ENCODE measurements around the gene APOBEC3G.
"Not testable (repeated sequence)": the region's sequence is repeated elsewhere in the genome, so short reads cannot be mapped to it uniquely, and the experiment has no call there.

The APOBEC3G gene

DNA sequence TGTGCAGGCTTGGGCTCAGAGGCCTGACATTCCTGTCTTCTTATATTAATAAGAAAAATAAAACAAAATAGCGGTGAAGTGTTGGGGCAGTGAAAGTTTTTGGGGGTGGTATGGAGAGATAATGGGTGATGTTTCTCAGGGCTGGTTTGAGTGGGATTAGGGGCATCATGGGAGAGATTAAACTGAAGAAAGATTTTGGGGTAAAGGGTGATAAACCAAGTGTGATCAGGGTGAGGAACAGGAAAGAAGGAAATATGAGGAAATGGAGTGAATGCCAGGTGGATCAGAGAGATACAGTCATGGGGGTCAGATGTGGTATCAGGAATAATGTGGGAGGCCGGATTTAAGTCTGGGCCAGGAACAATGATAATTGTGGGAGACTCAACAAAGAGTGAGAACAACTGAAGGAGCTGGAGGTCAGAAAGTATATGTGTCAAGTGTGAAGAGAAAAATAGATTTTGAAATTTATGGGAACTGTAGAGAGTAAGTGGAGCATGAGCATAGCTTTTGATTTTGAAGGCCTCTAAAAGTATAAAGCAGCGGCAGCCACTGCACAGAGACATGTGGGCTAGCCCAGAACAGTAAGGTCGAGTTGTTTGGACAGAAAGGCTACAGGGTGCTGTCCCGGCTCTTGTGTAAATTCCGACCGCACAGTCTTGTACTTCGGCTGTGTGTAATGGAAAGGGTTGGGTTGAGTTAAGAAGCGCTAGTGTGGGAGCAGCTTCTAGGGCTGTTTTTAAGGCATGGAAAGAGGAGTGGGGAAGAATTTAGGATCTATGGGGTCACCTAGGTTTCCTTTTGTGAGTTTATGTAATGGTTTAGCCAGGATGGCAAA, 10.4 kb upstream of the APOBEC3G start:
- DNase-seq (ENCODE audit: low read depth in 2 of 2), result not testable (repeated sequence)

GRCh38 chr22:39068033-39068785, 8.9 kb upstream of the APOBEC3G start:
- DNase-seq (ENCODE audit: low read depth in 2 of 2), result no peak

DNA sequence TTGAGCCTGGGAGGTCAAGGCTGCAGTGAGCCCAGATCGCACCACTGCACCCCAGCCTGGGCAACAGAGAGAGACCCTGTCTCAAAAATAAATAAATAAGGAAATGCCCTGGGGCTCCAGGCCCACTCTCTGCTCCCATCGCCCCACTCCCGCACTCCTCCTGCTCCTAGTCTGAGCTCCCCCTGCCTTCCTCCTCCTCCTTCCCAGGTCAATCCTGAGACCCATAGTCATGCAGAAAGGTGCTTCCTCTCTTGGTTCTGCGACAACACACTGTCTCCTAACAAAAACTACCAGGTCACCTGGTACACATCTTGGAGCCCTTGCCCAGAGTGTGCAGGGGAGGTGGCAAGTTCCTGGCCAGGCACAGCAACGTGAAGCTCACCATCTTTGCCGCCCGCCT, 6.9 kb upstream of the APOBEC3G start:
- DNase-seq (ENCODE audit: low read depth in 2 of 2), result no peak

- DNase-seq (ENCODE audit: low read depth in 2 of 2), result not testable (repeated sequence)
Observed at GRCh38 chr22:39072581-39072981, 4.5 kb upstream of the APOBEC3G start.

GRCh38 chr22:39073981-39074380, 3.1 kb upstream of the APOBEC3G start:
- DNase-seq (ENCODE audit: low read depth in 2 of 2), result no peak

DNA sequence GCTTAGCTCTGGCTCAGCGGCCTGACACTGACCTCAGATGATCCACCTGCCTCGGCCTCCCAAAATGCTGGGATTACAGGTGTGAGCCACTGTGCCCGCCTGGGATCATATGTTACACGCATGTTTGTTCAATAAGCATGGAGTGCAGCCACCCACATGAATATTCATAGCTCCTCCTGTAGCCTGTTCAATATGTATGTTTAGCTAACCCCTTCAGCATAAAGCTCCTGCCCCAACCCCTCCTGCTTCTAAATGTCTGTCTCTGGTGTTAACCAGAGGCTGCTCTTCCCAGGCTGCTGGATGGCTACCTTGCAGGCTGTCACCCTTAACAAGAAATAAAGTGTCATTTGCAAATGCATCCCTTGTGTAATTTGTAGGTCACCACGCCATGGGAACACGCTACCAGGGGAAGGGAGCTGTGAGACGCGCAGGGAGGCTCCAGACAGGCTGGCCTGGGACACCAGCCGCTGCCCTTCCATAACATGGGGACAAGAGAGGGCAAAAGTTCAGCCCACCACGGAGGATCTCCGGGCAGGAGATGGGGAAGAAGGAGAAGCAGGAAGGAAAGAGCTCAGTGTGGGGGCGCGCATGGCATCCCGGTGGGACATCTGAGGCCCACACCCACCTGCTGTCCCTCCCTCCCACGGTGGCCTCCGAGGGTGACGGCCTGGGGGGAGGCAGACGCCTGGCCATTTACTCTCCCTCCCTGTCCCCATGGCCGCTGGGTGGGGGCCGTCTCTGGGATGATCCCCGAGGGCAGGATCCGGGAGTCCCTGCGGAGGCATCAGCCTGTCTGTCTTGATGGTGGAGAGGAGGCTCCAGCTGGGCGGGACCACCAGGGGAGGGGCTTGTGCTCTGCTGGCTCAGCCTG, 685 bp upstream of the APOBEC3G start:
- DNase-seq (ENCODE audit: low read depth in 2 of 2), result not testable (repeated sequence)

GRCh38 chr22:39077912-39078311, 837 bp downstream of the APOBEC3G start:
- DNase-seq (ENCODE audit: low read depth in 2 of 2), result not testable (repeated sequence)

DNA sequence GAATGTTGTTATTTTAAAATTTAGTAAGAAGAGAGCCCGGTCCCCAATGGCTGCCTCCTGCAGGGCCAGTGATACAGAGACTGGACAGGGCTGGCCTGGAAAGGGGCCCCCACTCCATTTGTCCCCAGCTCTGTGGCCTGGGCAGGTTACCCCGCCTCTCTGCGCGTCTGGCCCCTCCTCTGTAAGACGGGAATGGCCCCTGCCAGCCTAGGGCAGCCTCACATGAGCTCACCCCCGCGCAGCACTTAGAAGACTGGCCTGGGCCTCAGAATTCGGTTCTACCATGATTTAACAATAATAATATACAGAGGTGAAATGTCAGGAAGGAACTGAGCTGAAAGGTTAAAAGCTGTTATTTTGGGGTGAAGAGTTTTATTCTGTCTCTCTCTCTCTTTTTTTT, 1.3 kb downstream of the APOBEC3G start:
- DNase-seq (ENCODE audit: low read depth in 2 of 2), result no peak

- DNase-seq (ENCODE audit: low read depth in 2 of 2), result not testable (repeated sequence)
Observed at GRCh38 chr22:39079054-39079637, 2.1 kb downstream of the APOBEC3G start.

- DNase-seq (ENCODE audit: low read depth in 2 of 2), result no peak
Observed at GRCh38 chr22:39080052-39080762, 3.1 kb downstream of the APOBEC3G start.

DNA sequence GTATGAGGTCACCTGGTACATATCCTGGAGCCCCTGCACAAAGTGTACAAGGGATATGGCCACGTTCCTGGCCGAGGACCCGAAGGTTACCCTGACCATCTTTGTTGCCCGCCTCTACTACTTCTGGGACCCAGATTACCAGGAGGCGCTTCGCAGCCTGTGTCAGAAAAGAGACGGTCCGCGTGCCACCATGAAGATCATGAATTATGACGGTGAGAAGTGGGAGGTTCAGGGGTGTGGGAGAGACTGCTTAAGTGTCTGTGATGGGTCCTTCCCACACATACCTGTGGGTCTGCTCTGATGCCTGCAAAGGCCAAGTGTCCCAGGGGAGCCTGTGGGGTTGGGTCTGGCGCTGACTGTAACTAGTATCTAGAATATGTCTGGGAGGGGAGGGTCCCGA, 3.9 kb downstream of the APOBEC3G start:
- DNase-seq (ENCODE audit: low read depth in 2 of 2), result no peak

DNA sequence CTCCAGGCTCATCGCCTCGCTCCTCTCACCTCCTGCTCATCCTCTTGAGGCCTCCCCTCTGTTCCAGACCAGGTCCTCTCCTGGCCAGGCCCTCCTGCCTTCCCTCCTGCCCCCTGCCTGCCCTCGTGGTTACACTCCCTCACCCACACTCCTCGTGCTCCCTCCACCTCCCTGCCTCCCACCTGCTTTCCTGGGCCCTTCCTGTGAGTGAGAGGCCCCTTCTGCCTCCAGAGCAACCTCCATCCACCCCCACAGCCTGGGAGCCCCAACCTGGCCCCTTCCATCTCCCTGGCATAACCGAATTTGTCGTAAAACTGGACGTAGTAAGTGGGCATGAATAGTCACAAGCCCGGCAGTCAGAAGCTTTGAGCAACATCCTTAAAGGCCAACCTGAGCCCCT, 4.5 kb downstream of the APOBEC3G start:
- DNase-seq (ENCODE audit: low read depth in 2 of 2), result no peak

DNA sequence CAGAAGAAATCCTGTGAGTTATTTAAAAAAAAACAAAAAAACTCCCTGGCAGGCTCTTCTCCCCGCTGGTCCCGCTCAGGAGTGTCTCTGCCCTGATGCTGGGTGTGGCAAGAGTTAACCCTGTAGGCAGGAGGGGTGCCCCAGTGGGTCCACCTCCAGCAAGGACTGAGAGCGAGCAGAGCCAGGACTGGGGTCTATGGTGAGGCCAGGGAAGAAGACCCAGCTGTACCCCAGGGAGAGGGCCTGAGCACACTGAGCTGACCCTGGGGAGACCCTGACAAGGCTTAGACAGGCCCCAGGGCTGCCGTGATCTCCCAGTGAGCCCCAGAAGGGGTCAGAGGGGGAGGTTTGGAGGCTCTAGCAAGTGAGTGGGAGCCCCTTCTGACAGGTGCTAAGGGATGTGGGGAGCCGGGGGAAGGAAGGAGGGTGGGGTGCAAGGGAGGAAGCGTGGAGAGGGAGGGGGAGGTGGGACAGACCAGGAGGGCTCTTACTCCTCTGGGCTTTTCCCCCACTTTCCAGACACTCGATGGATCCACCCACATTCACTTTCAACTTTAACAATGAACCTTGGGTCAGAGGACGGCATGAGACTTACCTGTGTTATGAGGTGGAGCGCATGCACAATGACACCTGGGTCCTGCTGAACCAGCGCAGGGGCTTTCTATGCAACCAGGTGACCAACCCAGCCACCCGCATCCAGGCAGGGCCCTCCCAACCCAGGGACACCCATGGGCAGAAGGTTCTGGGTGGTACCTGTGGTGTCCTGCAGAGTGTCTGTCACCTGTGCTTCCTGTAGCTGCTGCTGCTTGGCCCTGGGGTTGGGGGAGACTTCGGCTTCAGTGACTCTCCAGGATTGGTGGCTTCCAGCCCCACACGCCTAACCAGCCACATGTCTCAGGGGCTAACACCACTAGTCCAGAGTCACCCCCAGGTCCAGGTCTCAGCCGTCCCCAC, 6.4 kb downstream of the APOBEC3G start:
- no peak for DNase-seq (ENCODE audit: low read depth in 2 of 2)

GRCh38 chr22:39084666-39085065, 7.6 kb downstream of the APOBEC3G start:
- DNase-seq (ENCODE audit: low read depth in 2 of 2), result no peak

GRCh38 chr22:39087098-39087497, 10.0 kb downstream of the APOBEC3G start:
- DNase-seq (ENCODE audit: low read depth in 2 of 2), result no peak

DNA sequence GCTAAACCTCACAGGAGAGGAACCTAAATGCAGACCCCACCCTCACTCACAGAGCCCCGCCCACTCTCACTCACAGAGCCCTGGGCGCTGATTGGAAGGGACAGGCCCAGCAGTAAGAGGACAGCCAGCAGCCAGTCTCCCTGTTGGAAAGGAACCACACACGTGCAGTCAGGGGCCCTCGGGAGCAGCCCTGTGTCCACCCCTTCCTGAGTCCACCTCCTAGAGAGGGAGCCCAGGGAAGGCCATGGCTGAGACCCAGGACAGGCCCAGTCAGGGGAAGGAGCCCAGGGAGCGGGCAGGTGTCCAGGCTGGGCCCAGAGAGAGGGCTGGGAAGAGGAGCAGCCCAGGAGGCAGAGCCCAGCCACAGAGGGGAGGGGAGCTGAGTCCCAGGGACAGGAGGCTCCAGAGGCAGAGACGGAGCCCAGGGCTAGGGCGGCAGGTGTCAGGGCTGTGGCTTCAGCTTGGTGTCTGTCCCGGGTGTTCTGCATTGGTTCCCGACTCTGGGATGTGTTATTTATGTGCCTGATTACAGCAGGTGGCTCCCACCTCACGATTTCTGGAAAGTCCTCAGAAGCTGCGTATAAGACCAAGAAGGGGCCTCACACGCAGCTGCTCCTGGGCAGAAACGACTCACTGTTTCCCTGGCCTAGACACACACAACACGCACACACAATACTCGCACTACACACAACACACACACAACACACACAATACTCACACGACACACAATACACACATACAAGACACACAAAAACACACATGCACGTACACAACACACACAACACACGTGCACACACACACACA, 11.0 kb downstream of the APOBEC3G start:
- DNase-seq (ENCODE audit: low read depth in 2 of 2), result no peak

GRCh38 chr22:39088685-39089032, 11.6 kb downstream of the APOBEC3G start:
- no peak for DNase-seq (ENCODE audit: low read depth in 2 of 2)

DNA sequence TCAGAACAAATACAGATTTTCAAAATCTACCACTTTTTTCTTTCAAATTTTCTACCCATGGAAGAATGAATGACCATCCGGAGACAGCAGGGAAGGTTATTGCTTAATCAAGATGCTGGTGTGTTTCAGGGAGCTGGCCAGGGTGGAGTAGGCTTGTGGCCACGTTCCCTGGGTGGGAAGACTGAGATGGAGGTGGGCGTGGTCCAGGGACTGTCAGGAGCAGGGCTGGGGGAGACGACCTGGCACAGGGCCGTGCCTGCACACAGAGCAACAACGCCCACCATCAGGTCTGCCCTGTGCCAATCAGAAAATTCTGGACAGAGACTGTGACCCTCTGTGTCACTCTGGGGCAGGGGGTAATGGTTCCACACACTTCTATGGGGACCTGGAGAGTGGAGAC, 12.9 kb downstream of the APOBEC3G start:
- DNase-seq (ENCODE audit: low read depth in 2 of 2), result no peak

DNA sequence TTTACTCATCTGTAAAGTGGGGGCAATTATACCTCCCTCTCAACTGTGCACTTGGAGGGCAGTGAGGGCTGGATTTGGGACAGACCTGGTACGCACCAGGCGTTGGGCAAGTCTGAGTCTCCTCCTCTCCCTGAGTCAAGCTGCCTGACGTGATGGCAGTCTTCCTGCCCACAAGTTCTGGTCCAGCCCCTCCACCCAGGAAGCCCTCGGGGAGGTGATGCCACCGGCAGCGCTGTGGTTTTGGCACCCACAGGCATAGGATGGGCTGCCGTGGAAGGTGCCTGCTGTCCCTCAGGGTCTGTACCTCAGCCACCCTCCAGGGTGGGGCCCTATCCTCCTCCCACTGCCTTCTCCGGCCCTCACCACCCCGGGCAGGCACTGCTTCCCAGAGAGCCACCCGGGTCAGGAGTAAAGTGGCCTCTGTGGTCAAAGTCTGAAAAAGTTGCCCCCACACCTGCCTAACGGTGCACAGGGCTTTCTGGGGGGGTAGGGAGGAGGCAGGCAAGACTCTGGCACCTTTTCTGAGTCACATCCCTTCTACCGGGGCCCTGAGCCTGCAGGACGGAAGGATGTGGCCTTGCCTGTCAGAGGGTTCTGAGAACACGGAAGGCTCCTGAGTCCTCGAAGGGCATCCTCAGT, 13.5 kb downstream of the APOBEC3G start:
- peak; percentile 73 to 85 for DNase-seq (ENCODE audit: low read depth in 2 of 2)
